ENCODE data around the gene NLGN1.

Gene NLGN1

DNA sequence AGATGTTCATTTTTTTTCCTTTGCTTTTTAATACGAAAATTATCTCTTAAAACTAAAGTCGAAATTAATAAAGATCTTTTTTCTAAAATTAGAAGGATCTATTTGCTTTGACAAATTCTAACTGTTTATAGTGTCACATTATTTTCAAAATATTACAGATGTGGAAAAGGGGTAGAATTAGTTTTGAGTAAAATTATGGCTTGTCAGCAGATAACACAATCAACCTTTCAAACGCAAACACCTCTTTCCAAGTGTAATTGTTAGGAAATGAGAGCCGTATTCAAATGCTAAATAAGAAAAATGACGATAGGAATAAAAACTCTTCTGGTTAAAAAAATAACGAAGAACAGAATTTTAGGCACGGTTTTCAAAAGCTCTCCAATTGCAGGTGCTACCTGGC is 704.7 kb downstream of the NLGN1 start:
- ATAC-seq: no peak
- no peaks in the 10 kb centered on the region for H3K27me3 Mint-ChIP-seq
- no peaks in the 10 kb centered on the region for H3K4me1 Mint-ChIP-seq
- H3K9me3 Mint-ChIP-seq: peaks cover 0 to 6% of the 10 kb centered on the region in 2 donors
- H3K27ac Mint-ChIP-seq: no peak overlapping the region
- no peak for DNase-seq
- no peak overlapping the region for H3K4me3 Mint-ChIP-seq

DNA sequence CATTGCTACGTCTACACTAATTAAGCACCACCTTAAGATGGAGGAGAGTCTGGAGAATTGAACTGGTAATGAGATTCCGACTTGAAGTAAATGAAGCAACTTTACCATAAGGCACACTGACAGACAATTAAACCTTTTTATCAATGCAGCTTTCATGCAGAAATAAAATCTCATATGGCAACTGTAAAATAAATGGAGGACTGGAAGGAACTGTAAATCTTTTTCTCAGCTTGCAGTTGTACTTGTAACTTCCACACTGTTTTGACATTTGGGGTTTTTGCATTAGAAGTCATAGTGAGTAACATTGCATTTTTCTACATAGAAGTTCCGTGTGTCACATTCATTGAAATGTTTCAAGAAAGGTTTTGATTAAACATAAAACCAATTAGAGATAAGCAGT is 705.3 kb downstream of the NLGN1 start:
- no peak for DNase-seq
- no peak for ATAC-seq
- H3K4me3 Mint-ChIP-seq: no peak overlapping the region
- no peaks in the 10 kb centered on the region for H3K4me1 Mint-ChIP-seq
- no peaks in the 10 kb centered on the region for H3K27me3 Mint-ChIP-seq
- H3K27ac Mint-ChIP-seq: no peak overlapping the region
- peaks cover 0 to 6% of the 10 kb centered on the region in 2 donors for H3K9me3 Mint-ChIP-seq

DNA sequence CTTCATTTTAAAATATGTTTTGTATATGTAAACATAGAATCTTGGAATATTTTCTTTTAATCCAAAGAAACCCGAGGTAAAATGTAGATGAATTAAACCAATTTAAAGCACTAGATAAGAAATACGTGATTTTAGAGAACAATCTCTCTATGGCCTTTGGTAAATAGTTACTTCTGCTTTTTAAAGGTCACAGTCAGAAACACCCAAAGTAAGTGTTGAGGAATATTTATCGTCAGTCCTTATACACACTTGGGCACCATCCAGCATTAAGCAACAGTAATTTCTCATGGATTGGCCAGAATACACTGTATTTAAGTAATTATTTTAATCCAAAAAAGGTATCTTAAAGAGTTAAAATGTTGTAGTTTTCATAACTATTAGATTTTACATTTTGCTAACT is 713.2 kb downstream of the NLGN1 start:
- Mint-ChIP-seq H3K4me1 (no peaks in the 10 kb centered on the region), H3K27me3 (no peaks in the 10 kb centered on the region), H3K27ac (no peak overlapping the region)

DNA sequence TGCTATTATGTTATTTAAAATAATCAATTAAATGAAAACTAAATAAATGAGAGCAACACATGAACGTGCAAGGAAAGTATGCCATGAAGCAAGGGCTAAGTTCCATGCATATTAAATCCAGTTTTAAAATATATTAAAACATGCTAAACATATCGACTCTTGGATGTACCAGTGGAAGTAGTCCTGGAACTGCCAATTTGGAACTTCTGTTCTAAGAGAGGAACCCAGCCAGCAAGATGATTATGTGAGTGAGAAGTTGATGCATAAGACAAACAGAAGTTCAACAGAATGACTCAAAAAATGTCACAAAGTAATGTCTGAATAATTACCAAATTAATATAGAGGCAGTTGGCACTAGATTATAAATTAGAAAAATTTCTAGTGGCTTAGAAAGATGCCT is 714.2 kb downstream of the NLGN1 start:
- no peaks in the 10 kb centered on the region for H3K27me3 Mint-ChIP-seq
- H3K4me3 Mint-ChIP-seq: no peak overlapping the region
- ATAC-seq (no peak), DNase-seq (no peak)
- peaks cover 0 to 5% of the 10 kb centered on the region in 2 donors for H3K9me3 Mint-ChIP-seq
- no peak overlapping the region for H3K27ac Mint-ChIP-seq
- H3K4me1 Mint-ChIP-seq: no peaks in the 10 kb centered on the region

More for the DNA sequence above, 713.2 kb downstream of the NLGN1 start:
- peaks cover 0 to 5% of the 10 kb centered on the region in 2 donors for H3K9me3 Mint-ChIP-seq
- DNase-seq (no peak), ATAC-seq (no peak)
- H3K4me3 Mint-ChIP-seq: no peak overlapping the region

DNA sequence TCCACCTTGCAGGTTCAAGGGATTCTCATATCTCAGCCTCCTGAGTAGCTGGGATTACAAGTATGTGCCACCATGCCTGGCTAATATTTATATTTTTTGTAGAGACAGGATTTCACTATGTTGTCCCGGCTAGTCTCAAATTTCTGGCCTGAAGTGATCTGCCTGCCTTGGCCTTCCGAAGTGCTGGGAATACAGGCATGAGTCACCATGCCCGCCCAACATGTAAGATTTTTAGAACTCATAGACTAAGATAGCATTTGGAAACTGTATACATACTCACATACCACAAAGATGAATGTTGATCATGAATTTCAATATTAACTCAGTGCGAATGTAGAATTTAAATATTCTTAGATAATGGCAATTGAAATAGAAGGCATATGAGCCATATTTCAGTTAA is 718.9 kb downstream of the NLGN1 start:
- no peak for ATAC-seq
- H3K4me1 Mint-ChIP-seq: no peaks in the 10 kb centered on the region
- H3K27ac Mint-ChIP-seq: no peak overlapping the region
- H3K4me3 Mint-ChIP-seq: no peak overlapping the region
- H3K27me3 Mint-ChIP-seq: no peaks in the 10 kb centered on the region
- H3K9me3 Mint-ChIP-seq: peaks cover 0 to 5% of the 10 kb centered on the region in 2 donors
- no peak for DNase-seq

DNA sequence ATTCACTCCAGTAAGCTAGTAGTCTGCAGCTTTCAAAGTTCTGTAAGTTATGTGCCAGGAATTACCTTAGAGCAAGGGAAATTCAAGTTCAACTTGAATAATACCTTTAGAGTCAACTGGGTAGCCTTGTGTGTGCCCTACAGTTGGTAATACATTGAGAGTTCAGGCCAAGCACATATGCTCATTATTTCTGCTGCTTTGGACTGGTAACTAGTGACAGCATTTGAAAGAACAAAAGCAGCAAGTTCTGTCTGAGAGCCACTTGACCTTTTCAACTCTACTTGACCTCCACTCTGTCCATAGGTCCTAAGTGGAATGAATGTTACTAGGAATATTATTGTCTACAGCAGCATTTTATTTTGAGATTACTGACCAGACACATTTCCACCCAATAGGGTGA is 723.5 kb downstream of the NLGN1 start:
- H3K4me3 Mint-ChIP-seq: no peak overlapping the region
- no peaks in the 10 kb centered on the region for H3K4me1 Mint-ChIP-seq
- ATAC-seq (no peak), DNase-seq (no peak)
- H3K27ac Mint-ChIP-seq: no peak overlapping the region
- H3K27me3 Mint-ChIP-seq: no peaks in the 10 kb centered on the region
- H3K9me3 Mint-ChIP-seq: no peaks in the 10 kb centered on the region

DNA sequence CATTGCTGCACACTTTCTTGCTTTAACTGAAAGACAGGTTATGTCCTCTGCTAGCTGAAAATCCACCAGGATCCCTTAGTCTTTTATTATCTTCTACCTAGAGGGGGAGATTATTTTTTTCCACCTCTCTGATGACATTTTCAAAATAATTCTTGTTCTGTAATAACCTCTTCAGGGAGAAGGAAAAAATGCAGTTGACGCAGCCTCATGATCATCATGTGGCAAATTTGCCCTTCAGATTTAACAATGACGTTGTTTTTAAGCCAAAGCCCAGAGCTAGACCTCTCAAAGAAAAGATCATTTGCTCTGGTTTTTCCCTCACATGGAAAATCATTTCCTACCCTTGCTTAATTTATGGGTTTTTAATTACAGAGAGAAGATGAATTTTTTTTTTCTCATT is 724.9 kb downstream of the NLGN1 start:
- no peaks in the 10 kb centered on the region for H3K27me3 Mint-ChIP-seq
- no peak overlapping the region for H3K27ac Mint-ChIP-seq
- no peaks in the 10 kb centered on the region for H3K9me3 Mint-ChIP-seq
- H3K4me1 Mint-ChIP-seq: no peaks in the 10 kb centered on the region
- DNase-seq (no peak), ATAC-seq (no peak)
- H3K4me3 Mint-ChIP-seq: no peak overlapping the region

DNA sequence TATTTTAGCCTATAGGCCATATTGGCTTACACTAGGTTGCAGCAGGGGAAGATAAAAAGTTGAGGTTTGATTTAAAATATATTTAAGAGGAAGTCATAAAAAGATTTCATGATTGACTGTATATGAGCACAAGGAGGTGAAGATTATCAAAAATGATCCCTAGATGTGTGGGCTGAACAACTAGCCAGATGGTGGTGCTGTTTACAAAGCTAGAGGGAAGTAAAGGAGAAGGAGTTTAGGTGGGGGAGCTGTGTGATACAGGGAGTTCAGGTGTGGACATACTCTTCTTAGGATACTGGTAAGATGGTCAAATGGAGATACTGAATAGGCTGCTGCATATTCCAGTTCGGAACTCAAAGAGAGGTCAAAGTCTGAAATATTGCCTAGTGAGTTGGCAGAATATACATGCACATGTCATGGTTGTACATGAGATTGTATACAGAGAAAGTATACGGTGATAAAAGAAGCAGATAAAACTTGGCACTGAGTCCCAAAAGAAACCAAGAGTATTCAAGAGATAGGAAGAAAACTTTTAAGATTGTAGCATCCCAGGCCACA is 727.8 kb downstream of the NLGN1 start:
- no peak for ATAC-seq
- H3K9me3 Mint-ChIP-seq: no peaks in the 10 kb centered on the region
- no peaks in the 10 kb centered on the region for H3K4me1 Mint-ChIP-seq
- no peak for DNase-seq
- no peak overlapping the region for H3K4me3 Mint-ChIP-seq
- H3K27me3 Mint-ChIP-seq: no peaks in the 10 kb centered on the region
- no peak overlapping the region for H3K27ac Mint-ChIP-seq

DNA sequence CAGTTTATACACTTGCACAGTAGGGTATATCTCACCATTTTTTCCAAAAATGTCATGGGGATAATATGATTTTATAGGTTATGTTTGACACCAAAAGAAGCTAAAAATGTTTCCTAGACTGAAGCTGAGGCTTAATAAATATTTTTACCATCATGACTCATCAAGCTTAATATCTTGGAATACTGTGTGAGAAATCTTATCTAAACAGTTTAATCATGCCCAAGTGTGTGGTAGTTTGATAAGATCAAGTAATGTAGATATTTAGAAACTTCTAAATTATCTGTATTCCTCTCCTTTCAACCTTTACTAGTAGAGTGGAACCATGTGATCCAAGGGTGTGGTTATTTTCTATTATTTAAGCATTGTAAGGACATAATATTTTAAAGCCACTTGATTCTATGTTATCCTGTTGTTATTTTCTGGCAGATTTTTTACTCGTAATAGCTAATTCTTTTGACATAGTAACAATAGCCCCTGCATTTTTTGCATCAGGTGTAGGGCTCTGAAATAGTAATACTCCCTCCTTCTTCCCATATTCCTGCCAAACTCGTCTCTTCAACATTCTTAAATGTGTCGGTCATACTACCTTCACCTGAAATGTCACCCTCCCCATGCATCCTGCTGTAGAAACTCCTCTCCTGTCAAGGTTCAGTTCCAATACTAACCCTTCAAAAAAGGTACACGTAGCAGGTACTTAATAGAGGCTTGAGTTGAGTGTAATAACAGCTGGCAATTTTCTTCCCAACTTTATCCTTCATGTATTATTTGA is 729.6 kb downstream of the NLGN1 start:
- Mint-ChIP-seq H3K27me3 (no peaks in the 10 kb centered on the region), H3K4me1 (no peaks in the 10 kb centered on the region), H3K27ac (no peak overlapping the region), H3K9me3 (no peaks in the 10 kb centered on the region), H3K4me3 (no peak overlapping the region)
- ATAC-seq: no peak
- no peak for DNase-seq

DNA sequence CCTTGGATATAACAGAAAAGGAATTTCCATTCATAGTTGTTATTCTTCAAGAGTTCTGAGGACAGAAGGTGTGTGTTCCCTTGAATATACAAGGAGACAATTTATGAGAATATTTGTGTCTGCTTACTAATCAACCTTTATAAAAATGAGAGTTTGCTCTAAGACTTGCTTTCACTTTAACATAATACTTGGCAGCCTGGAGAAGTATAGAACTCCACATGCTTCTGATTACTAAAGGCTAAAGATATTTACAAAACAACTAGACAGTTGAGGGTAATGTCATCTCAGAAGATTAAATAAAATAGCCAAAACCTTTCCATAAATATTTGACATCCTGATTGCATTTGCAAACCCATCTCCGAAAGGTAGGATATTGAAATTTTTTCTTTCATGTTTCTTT is 734.5 kb downstream of the NLGN1 start:
- no peaks in the 10 kb centered on the region for H3K4me1 Mint-ChIP-seq

DNA sequence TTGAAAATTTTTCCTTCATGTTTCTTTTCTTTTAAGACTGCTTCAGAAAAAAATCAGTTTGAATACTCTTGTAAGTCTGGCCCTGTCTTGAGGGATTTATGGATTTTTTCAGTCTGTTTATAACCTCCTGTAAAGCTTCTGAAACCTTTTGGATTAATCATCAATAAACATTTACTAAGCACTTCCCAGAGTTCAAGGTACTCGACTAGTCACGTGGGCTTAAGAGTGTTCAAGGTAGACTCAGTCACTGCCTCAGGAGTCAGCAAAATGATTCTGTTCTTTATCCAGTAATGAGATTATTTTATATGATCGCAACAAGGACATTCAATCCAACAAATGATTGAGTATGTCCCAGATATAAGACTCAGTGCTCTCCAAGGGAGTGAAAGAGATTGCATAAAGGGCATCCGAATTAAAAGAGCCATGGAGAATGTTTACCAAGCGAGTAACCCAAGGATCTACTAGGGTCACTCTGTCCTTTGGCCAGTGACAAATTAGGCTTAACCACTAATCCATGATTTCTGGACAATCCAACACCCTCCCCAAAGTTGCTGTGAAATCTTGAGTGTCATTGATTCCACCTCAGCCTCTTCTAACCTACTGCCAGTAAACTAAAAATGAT is 735.0 kb downstream of the NLGN1 start:
- Mint-ChIP-seq H3K27ac (no peak overlapping the region), H3K4me1 (no peaks in the 10 kb centered on the region), H3K9me3 (no peaks in the 10 kb centered on the region), H3K27me3 (no peaks in the 10 kb centered on the region), H3K4me3 (no peak overlapping the region)
- ATAC-seq: no peak
- DNase-seq: no peak

More for the DNA sequence above, 734.5 kb downstream of the NLGN1 start:
- DNase-seq (no peak), ATAC-seq (no peak)
- H3K27me3 Mint-ChIP-seq: no peaks in the 10 kb centered on the region
- no peak overlapping the region for H3K27ac Mint-ChIP-seq
- H3K4me3 Mint-ChIP-seq: no peak overlapping the region
- H3K9me3 Mint-ChIP-seq: no peaks in the 10 kb centered on the region

DNA sequence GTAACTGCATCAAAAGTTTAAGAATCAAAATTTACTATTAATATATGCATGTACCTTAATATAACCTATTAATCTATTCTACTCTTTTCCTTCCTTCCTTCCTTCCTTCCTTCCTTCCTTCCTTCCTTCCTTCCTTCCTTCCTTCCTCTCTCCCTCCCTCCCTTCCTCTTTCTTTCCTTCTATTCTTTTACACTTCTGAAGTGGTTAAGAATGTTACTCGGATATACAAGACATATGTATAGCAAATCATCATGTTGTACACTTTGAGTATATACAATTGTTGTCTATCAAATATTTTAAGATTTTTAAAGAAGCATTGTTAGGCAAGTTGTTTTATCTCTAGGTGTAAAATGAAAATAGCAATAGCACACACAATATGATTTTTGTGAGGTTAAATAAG is 748.5 kb downstream of the NLGN1 start:
- Mint-ChIP-seq H3K27ac (no peak overlapping the region), H3K4me3 (no peak overlapping the region), H3K27me3 (no peaks in the 10 kb centered on the region), H3K4me1 (no peaks in the 10 kb centered on the region), H3K9me3 (peaks cover 0 to 7% of the 10 kb centered on the region in 2 donors)
- no peak for ATAC-seq
- DNase-seq: no peak

DNA sequence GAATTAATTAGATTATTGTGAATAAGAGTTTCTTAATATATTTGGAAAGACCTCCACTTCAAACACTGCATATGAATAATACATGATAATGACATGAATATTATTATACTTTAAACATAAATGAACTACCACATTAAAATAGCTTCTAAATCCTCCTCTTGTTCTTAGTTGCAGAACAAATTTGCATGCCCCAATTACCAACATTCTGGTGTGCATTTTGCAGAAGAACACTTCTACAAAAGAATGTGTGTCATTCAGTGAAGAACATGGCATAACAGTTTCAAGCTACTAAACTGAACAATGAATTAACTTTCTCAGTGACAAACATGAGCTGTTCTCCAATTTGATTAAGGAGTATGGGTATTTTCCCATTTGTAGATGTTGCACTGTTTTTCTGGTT is 750.3 kb downstream of the NLGN1 start:
- Mint-ChIP-seq H3K4me3 (no peak overlapping the region), H3K27ac (no peak overlapping the region), H3K27me3 (no peaks in the 10 kb centered on the region), H3K9me3 (peaks cover 0 to under 1% of the 10 kb centered on the region in 2 donors), H3K4me1 (no peaks in the 10 kb centered on the region)
- ATAC-seq (no peak), DNase-seq (no peak)

DNA sequence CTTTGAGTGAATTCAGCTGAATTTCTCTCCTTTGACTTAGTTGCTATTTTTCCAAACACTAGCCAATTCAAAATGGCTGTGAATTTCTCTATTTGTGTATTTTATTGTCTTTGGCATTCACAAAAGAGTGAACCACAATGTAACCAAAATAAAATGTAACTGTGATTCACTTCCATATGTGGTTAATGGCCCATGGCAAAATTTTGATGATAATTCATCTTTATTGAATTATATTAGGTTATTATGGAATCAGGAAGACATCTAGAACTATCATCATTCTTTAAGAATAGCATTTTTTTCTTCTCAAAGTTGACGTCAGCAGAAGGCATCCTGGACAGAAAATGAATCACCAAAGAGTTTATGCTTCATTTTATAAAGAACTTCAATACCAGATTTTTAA is 756.3 kb downstream of the NLGN1 start:
- no peak for DNase-seq

DNA sequence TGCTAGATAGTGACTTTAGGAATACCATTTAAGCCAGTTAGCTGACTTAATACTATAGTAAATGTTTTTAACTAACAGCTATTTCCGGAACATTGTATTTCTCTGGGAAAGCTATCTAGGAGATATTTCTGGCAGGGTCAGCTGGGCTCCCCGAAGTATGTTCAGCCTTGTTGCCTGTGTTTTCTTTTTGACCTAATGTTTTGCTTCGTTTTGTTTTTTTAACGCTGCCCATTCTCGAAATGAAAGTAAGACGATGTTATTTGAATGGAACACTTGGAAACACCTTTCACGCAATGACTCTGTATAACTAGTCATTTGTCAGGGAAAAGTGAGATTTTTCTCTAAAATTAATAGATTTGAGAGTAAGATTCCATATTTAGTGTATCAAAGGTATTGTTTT is 758.7 kb downstream of the NLGN1 start:
- ATAC-seq (no peak), DNase-seq (no peak)
- Mint-ChIP-seq H3K27me3 (no peaks in the 10 kb centered on the region), H3K27ac (no peak overlapping the region), H3K4me3 (no peak overlapping the region), H3K9me3 (peaks cover 0 to 4% of the 10 kb centered on the region in 2 donors), H3K4me1 (no peaks in the 10 kb centered on the region)

More for the DNA sequence above, 756.3 kb downstream of the NLGN1 start:
- Mint-ChIP-seq H3K4me3 (no peak overlapping the region), H3K9me3 (no peaks in the 10 kb centered on the region), H3K27ac (no peak overlapping the region), H3K4me1 (no peaks in the 10 kb centered on the region), H3K27me3 (no peaks in the 10 kb centered on the region)
- no peak for ATAC-seq

DNA sequence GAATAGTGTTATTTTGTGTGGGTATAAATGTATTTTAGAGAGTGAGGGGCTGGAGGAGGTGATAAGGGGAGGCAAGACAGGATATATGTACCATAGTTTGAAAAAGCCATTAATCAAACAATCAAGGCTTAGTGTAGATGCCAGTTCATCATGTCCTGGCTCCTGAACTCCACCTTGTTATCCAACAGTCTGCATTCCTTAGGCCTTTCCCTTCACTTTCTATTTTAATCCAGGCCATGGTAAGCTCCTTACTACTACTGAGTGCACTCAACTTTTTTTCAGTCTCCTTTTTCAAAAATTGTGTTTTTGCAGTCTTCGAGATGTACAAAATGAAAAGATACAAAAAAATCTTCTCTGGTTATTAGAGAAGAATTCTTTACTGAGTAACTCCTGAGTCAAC is 761.1 kb downstream of the NLGN1 start:
- ATAC-seq: no peak
- Mint-ChIP-seq H3K4me3 (no peak overlapping the region), H3K27ac (no peak overlapping the region), H3K4me1 (no peaks in the 10 kb centered on the region), H3K9me3 (peaks cover 0 to 9% of the 10 kb centered on the region in 2 donors), H3K27me3 (no peaks in the 10 kb centered on the region)
- no peak for DNase-seq

All from stimulated activated naive CD8-positive, alpha-beta T cell treated with anti-CD3 and anti-CD28 coated beads, Interleukin-15, amount 100 ng/mL, for 72 hours (primary cell).